ENCODE results near the gene ADD3. TPM values are rescaled to one million over a fixed set of nuclear protein-coding genes. Genes with fewer than 3 reads are reported as not detected.

The ADD3 gene
- total and polyA plus RNA-seq, 2 of the 13 experiments (the other 11 are each of a cell fraction or from before 2014, with no cell fraction given): 44.7 to 57.5 TPM

- TF ChIP-seq, protein P1, sequence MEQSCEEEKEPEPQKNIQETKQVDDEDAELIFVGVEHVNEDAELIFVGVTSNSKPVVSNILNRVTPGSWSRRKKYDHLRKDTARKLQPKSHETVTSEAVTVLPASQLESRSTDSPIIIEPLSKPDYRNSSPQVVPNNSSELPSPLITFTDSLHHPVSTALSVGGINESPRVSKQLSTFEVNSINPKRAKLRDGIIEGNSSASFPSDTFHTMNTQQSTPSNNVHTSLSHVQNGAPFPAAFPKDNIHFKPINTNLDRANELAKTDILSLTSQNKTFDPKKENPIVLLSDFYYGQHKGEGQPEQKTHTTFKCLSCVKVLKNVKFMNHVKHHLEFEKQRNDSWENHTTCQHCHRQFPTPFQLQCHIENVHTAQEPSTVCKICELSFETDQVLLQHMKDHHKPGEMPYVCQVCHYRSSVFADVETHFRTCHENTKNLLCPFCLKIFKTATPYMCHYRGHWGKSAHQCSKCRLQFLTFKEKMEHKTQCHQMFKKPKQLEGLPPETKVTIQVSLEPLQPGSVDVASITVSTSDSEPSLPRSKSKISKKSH (CRISPR knock-in tag; IDR thresholded peaks at IDR 0.05; ENCODE audit: borderline replicate concordance): no peak
- no peak for TF ChIP-seq ZBTB8A (CRISPR knock-in tag; IDR thresholded peaks at IDR 0.05; ENCODE audit: borderline replicate concordance, low read depth)
- TF ChIP-seq ZNF589 (CRISPR knock-in tag; conservative IDR thresholded peaks at IDR 0.05): no peak
- TF ChIP-seq MIXL1 (CRISPR knock-in tag; IDR thresholded peaks at IDR 0.05): peak; percentile 94
- peak; percentile 32; the same call in 1 of the 2 replicates for TF ChIP-seq TBX2 (CRISPR knock-in tag; IDR thresholded peaks at IDR 0.05; ENCODE audit: borderline replicate concordance)
- TF ChIP-seq NRL (CRISPR knock-in tag; IDR thresholded peaks at IDR 0.05; ENCODE audit: borderline replicate concordance): no peak
- TF ChIP-seq ZNF432 (CRISPR knock-in tag; IDR thresholded peaks at IDR 0.05; ENCODE audit: borderline replicate concordance): no peak
- no peak for TF ChIP-seq DNMT1 (CRISPR knock-in tag; IDR thresholded peaks at IDR 0.05)
- no peak for TF ChIP-seq ZNF567 (CRISPR knock-in tag; IDR thresholded peaks at IDR 0.05; ENCODE audit: borderline replicate concordance)
- no peak for TF ChIP-seq RBAK (CRISPR knock-in tag; IDR thresholded peaks at IDR 0.05)
- no peak for TF ChIP-seq ZNF672 (CRISPR knock-in tag; IDR thresholded peaks at IDR 0.05)
- no peak for TF ChIP-seq GMEB1 (CRISPR knock-in tag; IDR thresholded peaks at IDR 0.05; ENCODE audit: borderline replicate concordance)
- peak in 1 of 2 experiments; percentile 64; a peak in 1 of 4 replicates for TF ChIP-seq EP300 (IDR thresholded peaks at IDR 0.05; ENCODE audit: low read depth in 2 of 2, low read length in 2 of 2)
- peak; percentile 49; the same call in 1 of the 2 replicates for TF ChIP-seq EP300 (CRISPR knock-in tag; IDR thresholded peaks at IDR 0.05; ENCODE audit: borderline replicate concordance)
- no peak for TF ChIP-seq ERF (CRISPR knock-in tag; IDR thresholded peaks at IDR 0.05)
- TF ChIP-seq MZF1 (CRISPR knock-in tag; IDR thresholded peaks at IDR 0.05; ENCODE audit: borderline replicate concordance): no peak
Observed at GRCh38 chr10:109966961-109967738, 40.6 kb upstream of the ADD3 start (continued).

Data from HepG2 (cell line).